GM23338 (cell line): ENCODE results near the gene TMEM141. TPM values are rescaled to one million over a fixed set of nuclear protein-coding genes. Genes with fewer than 3 reads are reported as not detected.

Experiments used
- ATAC-seq: fragments of 200-7000 bp; cut with Tn5 transposase; 3 replicates; pipeline ENCODE4 v1.9.1; 2020
- DNase-seq: peaks from one replicate; pipeline ENCODE4 v3.0.0-alpha.2; 2015; ENCODE audit warnings: low spot score
- H2AFZ ChIP-seq: fragments of 200-600 bp; sonication (generic); 2 replicates; pipeline ENCODE4 v1.8.0; 2016; ENCODE audit warnings: antibody characterized with exemption, mild to moderate bottlenecking, moderate library complexity
- H3F3A ChIP-seq: fragments of 200-600 bp; sonication (generic); replicated peaks from 2 replicates; pipeline ENCODE4 v1.8.0; 2017; ENCODE audit warnings: antibody characterized with exemption, mixed run types, low read depth
- H3K27ac ChIP-seq: fragments of 200-600 bp; sonication (generic); 2 replicates; pipeline ENCODE4 v1.6.1; 2016; ENCODE audit warnings: low read depth
- H3K27me3 ChIP-seq: fragments of 200-600 bp; sonication (generic); 2 replicates; pipeline ENCODE4 v1.8.0; 2016; ENCODE audit warnings: mild to moderate bottlenecking, mixed run types, moderate library complexity; ENCODE audit not compliant: insufficient read depth
- H3K36me3 ChIP-seq: fragments of 200-600 bp; sonication (generic); 2 replicates; pipeline ENCODE4 v1.8.0; 2016; ENCODE audit warnings: mild to moderate bottlenecking; ENCODE audit not compliant: insufficient read depth
- H3K4me1 ChIP-seq: fragments of 200-600 bp; sonication (generic); 2 replicates; pipeline ENCODE4 v1.8.0; 2016; ENCODE audit warnings: mild to moderate bottlenecking, moderate library complexity; ENCODE audit not compliant: insufficient read depth
- H3K4me2 ChIP-seq: fragments of 200-600 bp; sonication (generic); 2 replicates; pipeline ENCODE4 v1.7.1; 2017; ENCODE audit warnings: mixed run types
- H3K4me3 ChIP-seq: fragments of 200-600 bp; sonication (generic); 2 replicates; pipeline ENCODE4 v1.6.1; 2016; ENCODE audit warnings: mixed run types
- H3K79me2 ChIP-seq: fragments of 200-600 bp; sonication (generic); replicated peaks from 2 replicates; pipeline ENCODE4 v1.8.0; 2017; ENCODE audit warnings: mild to moderate bottlenecking; ENCODE audit not compliant: insufficient read depth
- H3K9me2 ChIP-seq: fragments of 200-600 bp; sonication (generic); 2 replicates; pipeline ENCODE4 v1.8.0; 2017; ENCODE audit not compliant: insufficient read depth
- H4K20me1 ChIP-seq: fragments of 200-600 bp; sonication (generic); replicated peaks from 2 replicates; pipeline ENCODE4 v1.8.0; 2017; ENCODE audit warnings: mild to moderate bottlenecking; ENCODE audit not compliant: insufficient read depth
- H3K27ac Mint-ChIP-seq: 2 replicates; pipeline ENCODE4 v1.8.0; 2020; ENCODE audit warnings: inconsistent platforms, mild to moderate bottlenecking, moderate library complexity, mixed read lengths
- H3K27me3 Mint-ChIP-seq: 3 replicates; pipeline ENCODE4 v1.8.0; 2022; ENCODE audit warnings: low read depth, mild to moderate bottlenecking, moderate library complexity, mixed read lengths, inconsistent platforms; ENCODE audit not compliant: insufficient read depth, poor library complexity
- H3K36me3 Mint-ChIP-seq: 3 replicates; pipeline ENCODE4 v1.8.0; 2021; ENCODE audit warnings: low read depth, mild to moderate bottlenecking, inconsistent platforms, moderate library complexity, mixed read lengths
- H3K4me1 Mint-ChIP-seq: 3 replicates; pipeline ENCODE4 v1.8.0; 2020; ENCODE audit warnings: mild to moderate bottlenecking, inconsistent platforms, mixed read lengths
- H3K4me3 Mint-ChIP-seq: 3 replicates; pipeline ENCODE4 v1.8.0; 2021; ENCODE audit warnings: moderate library complexity, mild to moderate bottlenecking, inconsistent platforms, mixed read lengths
- H3K9me3 Mint-ChIP-seq: 3 replicates; pipeline ENCODE4 v1.8.0; 2020; ENCODE audit warnings: moderate library complexity, mild to moderate bottlenecking, inconsistent platforms, mixed read lengths
- ETS1 ChIP-seq: IDR thresholded peaks from 2 replicates; pipeline ENCODE4 v1.6.1; 2016; ENCODE audit warnings: antibody characterized with exemption
- EZH2 ChIP-seq: fragments of 200-600 bp; sonication (generic); IDR thresholded peaks from one replicate; pipeline ENCODE4 v1.8.0; 2017; ENCODE audit warnings: antibody characterized with exemption, mild to moderate bottlenecking, low read depth; ENCODE audit not compliant: unreplicated experiment
- EZH2phosphoT487 ChIP-seq: fragments of 200-600 bp; sonication (generic); IDR thresholded peaks from one replicate; pipeline ENCODE4 v1.8.1; 2018; ENCODE audit warnings: antibody characterized with exemption; ENCODE audit not compliant: unreplicated experiment
- NANOG ChIP-seq: IDR thresholded peaks from 2 replicates; pipeline ENCODE4 v1.6.1; 2016; ENCODE audit warnings: antibody characterized with exemption, borderline replicate concordance
- POLR2AphosphoS5 ChIP-seq: IDR thresholded peaks from 2 replicates; pipeline ENCODE4 v1.6.1; 2016; ENCODE audit warnings: antibody characterized with exemption, low read depth
- REST ChIP-seq: IDR thresholded peaks from one replicate; pipeline ENCODE4 v1.6.1; 2018; ENCODE audit warnings: antibody characterized with exemption; ENCODE audit not compliant: unreplicated experiment
- STAT1 ChIP-seq: IDR thresholded peaks from one replicate; pipeline ENCODE4 v1.6.1; 2016; ENCODE audit warnings: antibody characterized with exemption; ENCODE audit not compliant: unreplicated experiment
- ZNF114 ChIP-seq: fragments of 250-450 bp; sonication (Bioruptor Pico); IDR thresholded peaks from 2 replicates; pipeline ENCODE4 v1.5.0; 2020; ENCODE audit warnings: mild to moderate bottlenecking, moderate library complexity
- ZNF462 ChIP-seq: fragments of 250-450 bp; sonication (Bioruptor Pico); IDR thresholded peaks from 2 replicates; pipeline ENCODE4 v1.5.0; 2020; ENCODE audit warnings: mild to moderate bottlenecking, moderate library complexity
- polyA plus RNA-seq: library from polyadenylated mRNA; unstranded; fragments of >200 nt; fragmentation: Nextera tagmentation; extraction: Ambion mirVana; gene quantifications from 2 replicates; pipeline ENCODE4 v1.2.1, GENCODE V29; 2016
- total RNA-seq: library from RNA; depleted of rRNA; stranded (reverse); fragments of >200 nt; shearing (Covaris generic); gene quantifications from 2 replicates; pipeline ENCODE4 v1.2.3, GENCODE V29; 2014

The TMEM141 gene
- total and polyA plus RNA-seq, 2 experiments from 2014 or later: 71.4 to 90.5 TPM

- H3K27ac Mint-ChIP-seq: no peak overlapping the region
- TF ChIP-seq EZH2phosphoT487 (no peak), STAT1 (no peak), EZH2 (no peak), REST (no peak), ZNF114 (CRISPR knock-in tag) (no peak), POLR2AphosphoS5 (no peak), ZNF462 (CRISPR knock-in tag) (no peak), NANOG (no peak), ETS1 (no peak)
- H3K9me3 Mint-ChIP-seq: no peaks in the 10 kb centered on the region
- Histone ChIP-seq H2AFZ (no peak overlapping the region), H3K4me2 (no peak overlapping the region), H3K4me3 (no peak overlapping the region), H3F3A (peaks cover 11% of the 10 kb centered on the region; the same call in 1 of the 2 replicates), H3K36me3 (no peaks in the 10 kb centered on the region), H3K9me2 (no peaks in the 10 kb centered on the region), H3K27me3 (no peaks in the 10 kb centered on the region), H3K79me2 (peaks cover 12% of the 10 kb centered on the region; the same call in 1 of the 2 replicates), H3K27ac (no peak overlapping the region), H4K20me1 (peaks cover 7% of the 10 kb centered on the region), H3K4me1 (peaks cover 6% of the 10 kb centered on the region; the same call in 1 of the 2 replicates)
- peaks cover 13% of the 10 kb centered on the region; the same call in 2 of the 3 replicates for H3K4me1 Mint-ChIP-seq
- no peak for DNase-seq
- H3K27me3 Mint-ChIP-seq: peaks cover 10% of the 10 kb centered on the region
- no peak for ATAC-seq
- H3K36me3 Mint-ChIP-seq: peaks cover 25% of the 10 kb centered on the region
- H3K4me3 Mint-ChIP-seq: no peak overlapping the region
These were observed 33.5 kb downstream of the TMEM141 start for GRCh38 chr9:136824496-136825225.
